Astrocyte (in vitro differentiated cells and primary cell): Measurements from ENCODE around the gene CCDC30.

Experiments used
- EZH2 ChIP-seq: IDR thresholded peaks from 2 replicates; pipeline ENCODE4 v1.6.1; 2012; ENCODE audit warnings: mild to moderate bottlenecking, low read length, inconsistent platforms; ENCODE audit not compliant: insufficient read depth
- TF ChIP-seq, protein P1 (sequence below): IDR thresholded peaks from 2 replicates; pipeline ENCODE4 v1.5.1; 2011; ENCODE audit warnings: low read depth, mild to moderate bottlenecking, inconsistent platforms, low read length, moderate library complexity; ENCODE audit not compliant: insufficient read depth

DNA sequence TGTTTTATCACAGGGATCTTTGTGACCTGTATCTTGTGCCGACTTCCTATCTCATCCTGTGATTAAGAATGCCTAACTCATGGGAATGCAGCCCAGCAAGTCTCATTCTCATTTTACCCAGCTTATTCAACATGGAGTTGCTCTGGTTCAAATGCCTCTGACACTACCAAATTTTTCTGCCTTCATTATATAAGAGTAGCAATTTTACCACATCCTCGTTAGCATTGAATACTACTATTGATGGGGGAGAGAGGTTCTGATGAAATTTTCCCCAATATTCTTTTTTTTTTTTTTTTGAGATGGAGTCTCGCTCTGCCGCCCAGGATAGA is 150.7 kb downstream of the CCDC30 start:
- TF ChIP-seq, protein P1, sequence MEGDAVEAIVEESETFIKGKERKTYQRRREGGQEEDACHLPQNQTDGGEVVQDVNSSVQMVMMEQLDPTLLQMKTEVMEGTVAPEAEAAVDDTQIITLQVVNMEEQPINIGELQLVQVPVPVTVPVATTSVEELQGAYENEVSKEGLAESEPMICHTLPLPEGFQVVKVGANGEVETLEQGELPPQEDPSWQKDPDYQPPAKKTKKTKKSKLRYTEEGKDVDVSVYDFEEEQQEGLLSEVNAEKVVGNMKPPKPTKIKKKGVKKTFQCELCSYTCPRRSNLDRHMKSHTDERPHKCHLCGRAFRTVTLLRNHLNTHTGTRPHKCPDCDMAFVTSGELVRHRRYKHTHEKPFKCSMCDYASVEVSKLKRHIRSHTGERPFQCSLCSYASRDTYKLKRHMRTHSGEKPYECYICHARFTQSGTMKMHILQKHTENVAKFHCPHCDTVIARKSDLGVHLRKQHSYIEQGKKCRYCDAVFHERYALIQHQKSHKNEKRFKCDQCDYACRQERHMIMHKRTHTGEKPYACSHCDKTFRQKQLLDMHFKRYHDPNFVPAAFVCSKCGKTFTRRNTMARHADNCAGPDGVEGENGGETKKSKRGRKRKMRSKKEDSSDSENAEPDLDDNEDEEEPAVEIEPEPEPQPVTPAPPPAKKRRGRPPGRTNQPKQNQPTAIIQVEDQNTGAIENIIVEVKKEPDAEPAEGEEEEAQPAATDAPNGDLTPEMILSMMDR = no peak
- no peak for TF ChIP-seq EZH2
